ENCODE results near the gene FANCI.
A peak's percentile ranks its signal among the peaks of the same experiment; 100 is the strongest.

The FANCI gene

DNA sequence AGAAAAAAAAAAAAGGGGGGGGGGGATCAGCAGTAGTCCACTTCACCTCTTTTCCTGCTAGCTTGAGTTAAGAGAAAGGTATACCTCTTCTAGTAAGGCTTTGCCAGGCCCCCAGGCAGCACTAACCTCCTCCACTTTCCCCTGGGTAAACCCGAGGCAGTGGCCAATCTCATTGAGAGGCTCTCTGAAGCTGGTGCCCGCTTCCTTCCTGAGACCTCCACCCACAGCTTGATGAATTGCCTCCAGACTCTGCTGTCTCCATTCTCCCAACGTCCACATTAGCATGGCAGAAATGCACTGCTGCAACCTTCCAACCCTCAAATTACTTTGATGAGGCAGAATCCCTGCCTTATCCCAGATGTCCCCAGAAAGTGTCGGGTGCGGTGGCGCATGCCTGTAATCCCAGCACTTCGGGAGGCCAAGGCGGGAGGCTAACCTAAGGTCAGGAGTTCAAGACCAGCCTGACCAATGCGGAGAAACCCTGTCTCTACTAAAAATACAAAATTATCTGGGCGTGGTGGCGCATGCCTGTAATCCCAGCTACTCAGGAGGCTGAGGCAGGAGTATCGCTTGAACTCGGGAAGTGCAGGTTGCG is 37.7 kb upstream of the FANCI start:
- DNase-seq (ENCODE audit: low read depth), result no peak
- TF ChIP-seq, protein P1, sequence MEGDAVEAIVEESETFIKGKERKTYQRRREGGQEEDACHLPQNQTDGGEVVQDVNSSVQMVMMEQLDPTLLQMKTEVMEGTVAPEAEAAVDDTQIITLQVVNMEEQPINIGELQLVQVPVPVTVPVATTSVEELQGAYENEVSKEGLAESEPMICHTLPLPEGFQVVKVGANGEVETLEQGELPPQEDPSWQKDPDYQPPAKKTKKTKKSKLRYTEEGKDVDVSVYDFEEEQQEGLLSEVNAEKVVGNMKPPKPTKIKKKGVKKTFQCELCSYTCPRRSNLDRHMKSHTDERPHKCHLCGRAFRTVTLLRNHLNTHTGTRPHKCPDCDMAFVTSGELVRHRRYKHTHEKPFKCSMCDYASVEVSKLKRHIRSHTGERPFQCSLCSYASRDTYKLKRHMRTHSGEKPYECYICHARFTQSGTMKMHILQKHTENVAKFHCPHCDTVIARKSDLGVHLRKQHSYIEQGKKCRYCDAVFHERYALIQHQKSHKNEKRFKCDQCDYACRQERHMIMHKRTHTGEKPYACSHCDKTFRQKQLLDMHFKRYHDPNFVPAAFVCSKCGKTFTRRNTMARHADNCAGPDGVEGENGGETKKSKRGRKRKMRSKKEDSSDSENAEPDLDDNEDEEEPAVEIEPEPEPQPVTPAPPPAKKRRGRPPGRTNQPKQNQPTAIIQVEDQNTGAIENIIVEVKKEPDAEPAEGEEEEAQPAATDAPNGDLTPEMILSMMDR (IDR thresholded peaks at IDR 0.05; ENCODE audit: control insufficient read depth, insufficient read depth, low read depth, low read length, missing control alignments), result no peak
- no peak overlapping the region for H3K4me3 ChIP-seq (ENCODE audit: control insufficient read depth, low read depth, low read length)

DNA sequence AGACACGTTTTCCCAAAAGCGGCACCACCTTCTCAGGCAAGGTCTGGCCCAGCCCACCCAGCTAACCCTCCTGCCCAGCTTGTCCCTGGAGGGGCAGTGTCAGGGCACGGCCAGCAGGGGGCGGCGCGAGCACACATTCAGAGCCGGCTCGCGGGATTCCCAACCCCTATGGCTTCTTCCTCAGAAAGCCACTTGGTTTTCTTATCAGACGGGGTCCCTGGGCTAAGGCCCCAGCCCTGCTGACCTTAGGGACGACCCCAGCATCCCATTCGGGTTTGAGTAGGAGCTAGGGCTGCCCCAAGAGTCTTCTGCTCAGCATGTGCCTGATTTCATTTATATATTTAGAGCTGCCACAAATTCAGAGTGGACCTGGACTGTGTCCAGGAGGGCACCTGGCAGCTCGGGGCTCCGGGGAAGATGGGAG is 36.9 kb upstream of the FANCI start:
- TF ChIP-seq, protein P1 (IDR thresholded peaks at IDR 0.05; ENCODE audit: control insufficient read depth, insufficient read depth, low read depth, low read length, missing control alignments), result peak; percentile 99
- DNase-seq (ENCODE audit: low read depth), result no peak
- no peak overlapping the region; the same call in 1 of the 2 replicates for H3K4me3 ChIP-seq (ENCODE audit: control insufficient read depth, low read depth, low read length)

GRCh38 chr15:89208256-89208655 is 35.5 kb upstream of the FANCI start:
- no peak overlapping the region for H3K4me3 ChIP-seq (ENCODE audit: control insufficient read depth, low read depth, low read length)
- no peak for DNase-seq (ENCODE audit: low read depth)
- TF ChIP-seq, protein P1 (IDR thresholded peaks at IDR 0.05; ENCODE audit: control insufficient read depth, insufficient read depth, low read depth, low read length, missing control alignments), result no peak

- DNase-seq (ENCODE audit: low read depth), result no peak
- TF ChIP-seq, protein P1 (IDR thresholded peaks at IDR 0.05; ENCODE audit: control insufficient read depth, insufficient read depth, low read depth, low read length, missing control alignments), result no peak
- H3K4me3 ChIP-seq (ENCODE audit: control insufficient read depth, low read depth, low read length), result no peak overlapping the region
These were observed 34.7 kb upstream of the FANCI start for GRCh38 chr15:89209057-89209456.

DNA sequence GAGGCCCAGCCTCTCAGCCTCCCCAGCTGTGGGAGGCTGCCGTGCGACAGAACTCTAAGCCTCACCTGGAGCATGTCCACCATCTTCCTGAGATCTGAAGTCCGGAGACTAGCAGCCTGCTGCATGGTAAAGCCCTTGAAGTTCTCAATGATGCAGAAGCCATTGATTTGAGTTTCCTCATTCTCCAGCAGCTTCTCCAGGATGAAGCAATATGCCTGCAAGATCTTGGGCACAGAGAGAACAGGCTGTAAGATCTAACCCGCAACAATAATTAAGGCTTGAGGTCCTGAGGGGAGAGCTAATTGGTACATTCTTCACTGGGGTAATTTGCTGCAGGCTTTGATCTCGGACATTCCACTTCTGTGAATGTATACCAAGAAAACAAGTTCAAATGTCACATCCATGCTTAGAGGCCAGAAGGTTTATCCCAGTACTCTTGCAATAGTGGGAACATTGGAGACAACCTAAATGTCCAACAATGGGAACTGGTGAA is 32.1 kb upstream of the FANCI start:
- TF ChIP-seq, protein P1 (IDR thresholded peaks at IDR 0.05; ENCODE audit: control insufficient read depth, insufficient read depth, low read depth, low read length, missing control alignments), result no peak
- H3K4me3 ChIP-seq (ENCODE audit: control insufficient read depth, low read depth, low read length), result no peak overlapping the region
- DNase-seq (ENCODE audit: low read depth), result no peak

- DNase-seq (ENCODE audit: low read depth), result no peak
- TF ChIP-seq, protein P1 (IDR thresholded peaks at IDR 0.05; ENCODE audit: control insufficient read depth, insufficient read depth, low read depth, low read length, missing control alignments), result no peak
- H3K4me3 ChIP-seq (ENCODE audit: control insufficient read depth, low read depth, low read length), result no peak overlapping the region
These were observed 28.2 kb upstream of the FANCI start for GRCh38 chr15:89215627-89216026.
